NCI-H1105 treated with DMSO at 0.1 percent for 48 hours (cell line): Measurements from ENCODE around the gene P2RY12.

Source experiments
- DNase-seq: peaks from one replicate; lab custom pipeline; 2025; lab: John Stamatoyannopoulos, UW

P2RY12 gene

GRCh38 chr3:151384741-151385174, at the start of gene P2RY12:
P2RY12 (minus strand) TSS chr3:151384753; CDS start chr3:151338845, 45,908 bp downstream.
- no peak for DNase-seq

GRCh38 chr3:151432616-151433372, 48.2 kb upstream of the P2RY12 start:
- no peak for DNase-seq

GRCh38 chr3:151431940-151432339, 47.4 kb upstream of the P2RY12 start:
- DNase-seq = no peak

- no peak for DNase-seq
Observed at GRCh38 chr3:151430821-151431484, 46.4 kb upstream of the P2RY12 start.

- no peak for DNase-seq
Observed at GRCh38 chr3:151428386-151428785, 43.8 kb upstream of the P2RY12 start.

- no peak for DNase-seq
Observed at GRCh38 chr3:151426341-151426657, 41.7 kb upstream of the P2RY12 start.

- DNase-seq = no peak
Observed at GRCh38 chr3:151425627-151426340, 41.2 kb upstream of the P2RY12 start.

- DNase-seq = no peak
Observed at GRCh38 chr3:151423091-151423490, 38.5 kb upstream of the P2RY12 start.

- DNase-seq = no peak
Observed at GRCh38 chr3:151421938-151422337, 37.4 kb upstream of the P2RY12 start.

- no peak for DNase-seq
Observed at GRCh38 chr3:151419806-151420205, 35.3 kb upstream of the P2RY12 start.

- DNase-seq = no peak
Observed at GRCh38 chr3:151415289-151415688, 30.7 kb upstream of the P2RY12 start.

- no peak for DNase-seq
Observed at GRCh38 chr3:151412989-151413388, 28.4 kb upstream of the P2RY12 start.

- DNase-seq = no peak
Observed at GRCh38 chr3:151410891-151411559, 26.5 kb upstream of the P2RY12 start.

GRCh38 chr3:151407928-151408327, 23.4 kb upstream of the P2RY12 start:
- no peak for DNase-seq

- no peak for DNase-seq
Observed at GRCh38 chr3:151404316-151404715, 19.8 kb upstream of the P2RY12 start.

- no peak for DNase-seq
Observed at GRCh38 chr3:151403246-151403645, 18.7 kb upstream of the P2RY12 start.

- DNase-seq = no peak
Observed at GRCh38 chr3:151402349-151402748, 17.8 kb upstream of the P2RY12 start.

- DNase-seq = no peak
Observed at GRCh38 chr3:151400341-151400740, 15.8 kb upstream of the P2RY12 start.

- DNase-seq = no peak
Observed at GRCh38 chr3:151398895-151399294, 14.3 kb upstream of the P2RY12 start.

GRCh38 chr3:151395806-151396205, 11.3 kb upstream of the P2RY12 start:
- DNase-seq = no peak

GRCh38 chr3:151394611-151395010, 10.1 kb upstream of the P2RY12 start:
- no peak for DNase-seq

- DNase-seq = no peak
Observed at GRCh38 chr3:151393941-151394340, 9.4 kb upstream of the P2RY12 start.
